Psoas muscle (tissue), 8 donors: ENCODE data around the gene SEMA7A. TPM values are rescaled to one million over a fixed set of nuclear protein-coding genes. Genes with fewer than 3 reads are reported as not detected.

Experiments
- ATAC-seq, 4 donors: fragments of 200-7000 bp; cut with Tn5 transposase; one replicate each; pipeline ENCODE4 v1.9.1; 2020; ENCODE audit warnings: moderate library complexity in 3 of 4, mild to moderate bottlenecking in 2 of 4
- DNase-seq, 2 donors: peaks; one replicate each; pipeline ENCODE4 v3.0.0-alpha.2; 2020
- H3K27ac ChIP-seq: fragments of 200-600 bp; one replicate; pipeline ENCODE4 v1.8.0; 2022
- H3K27me3 ChIP-seq, 3 donors: fragments of 200-600 bp in 1 of 3; one replicate each; pipeline versions ENCODE4 v1.6.1 to v1.8.0; 2013 to 2022; ENCODE audit warnings: low read length in 2 of 3, mild to moderate bottlenecking in 2 of 3, moderate library complexity in 1 of 3; ENCODE audit not compliant: insufficient read depth in 3 of 3
- H3K36me3 ChIP-seq, 2 donors: fragments of 200-600 bp in 1 of 2; one replicate each; pipeline versions ENCODE4 v1.6.1 to v1.8.0; 2013 to 2022; ENCODE audit warnings: low read depth in 1 of 2, mild to moderate bottlenecking in 1 of 2, moderate library complexity in 1 of 2; ENCODE audit not compliant: insufficient read depth in 1 of 2
- H3K4me1 ChIP-seq: fragments of 200-600 bp; one replicate; pipeline ENCODE4 v1.8.0; 2022
- H3K4me3 ChIP-seq: fragments of 200-600 bp; one replicate; pipeline ENCODE4 v1.8.0; 2022; ENCODE audit warnings: mild to moderate bottlenecking
- H3K9me3 ChIP-seq: fragments of 200-600 bp; one replicate; pipeline ENCODE4 v1.8.0; 2022
- WGBS, 3 donors: extraction: QIAGEN DNeasy Blood & Tissue Kit; methylation state at CpG; one replicate each; pipeline versions ENCODE4 v1.1.6 to v1.1.7; 2013; 5-methylcytosine and 5-hydroxymethylcytosine counted together
- intact Hi-C, 2 donors: fragments of 100-400 bp; cut with DNase I; formaldehyde crosslinking; loops; one replicate each; pipeline versions ENCODE4 v1.11.0 to v1.14.2; 2022
- polyA plus RNA-seq, 3 donors: library from polyadenylated mRNA; stranded (reverse); fragments of 200-250 nt; gene quantifications; one replicate each; pipeline ENCODE4 v1.2.3, GENCODE V29; 2013
- total RNA-seq, 4 donors: library from RNA; stranded (reverse); fragmentation: NEBNext Ultra II Directional in 2 of 4; extraction: Animal tissue kit (Norgen Biotek cat#: 25700) in 2 of 4; gene quantifications; one replicate each; pipeline versions ENCODE4 v1.2.1 to v1.2.4, GENCODE V29; 2021 to 2023
- TF ChIP-seq, protein P1 (sequence below): fragments of 200-600 bp; IDR thresholded peaks from one replicate; pipeline ENCODE4 v1.8.0; 2022; ENCODE audit warnings: antibody characterized with exemption
- donor health status: healthy with polysubstance abuse.
- donor health status: DM: no; HTN: no; CAD: no; lungs with moderate emphysema.
- donor health status: Bipolar disorder and iron deficiency.
- donor health status: healthy.
- donor health status: DM: yes; HTN: yes; CAD: no.
- donor health status: DM: no; HTN: no; CAD: no.
- donor health status: DM: no; HTN: no; CAD: no.
- donor health status: DM: yes; HTN: yes; CAD: no.

The SEMA7A gene
- total and polyA plus RNA-seq, 7 donors: 0.44 to 2.0 (median 1.2) TPM

DNA sequence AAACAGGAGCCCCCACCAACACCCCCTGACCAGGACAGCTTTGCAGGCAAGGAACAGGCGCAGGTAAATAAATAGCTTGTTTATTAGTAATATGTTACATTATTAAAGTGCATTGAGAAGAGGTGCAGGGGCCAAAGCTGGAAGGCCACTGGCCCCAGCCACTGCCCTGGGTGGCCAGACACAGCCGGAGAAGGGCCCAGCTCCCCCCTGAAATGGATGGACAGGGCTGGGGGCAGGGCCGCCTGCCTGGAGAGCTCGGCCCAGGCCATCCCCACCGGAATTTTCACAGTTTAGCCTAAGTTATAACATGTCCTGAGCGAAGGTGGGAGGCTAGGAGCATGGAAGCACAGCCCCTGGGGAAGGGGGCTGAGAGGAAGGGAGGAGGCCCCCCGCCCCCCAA is 24.5 kb downstream of the SEMA7A start:
- H3K27ac ChIP-seq: no peak overlapping the region
- no peaks in the 10 kb centered on the region for H3K4me1 ChIP-seq
- no peaks in the 10 kb centered on the region for H3K36me3 ChIP-seq
- ATAC-seq (no peak), DNase-seq (no peak)
- 68 to 84% (median 71%) methylated on average over 7 of the region's 7 CpGs for WGBS, 3 donors
- no peak overlapping the region for H3K4me3 ChIP-seq
- no peaks in the 10 kb centered on the region for H3K27me3 ChIP-seq
- TF ChIP-seq, protein P1, sequence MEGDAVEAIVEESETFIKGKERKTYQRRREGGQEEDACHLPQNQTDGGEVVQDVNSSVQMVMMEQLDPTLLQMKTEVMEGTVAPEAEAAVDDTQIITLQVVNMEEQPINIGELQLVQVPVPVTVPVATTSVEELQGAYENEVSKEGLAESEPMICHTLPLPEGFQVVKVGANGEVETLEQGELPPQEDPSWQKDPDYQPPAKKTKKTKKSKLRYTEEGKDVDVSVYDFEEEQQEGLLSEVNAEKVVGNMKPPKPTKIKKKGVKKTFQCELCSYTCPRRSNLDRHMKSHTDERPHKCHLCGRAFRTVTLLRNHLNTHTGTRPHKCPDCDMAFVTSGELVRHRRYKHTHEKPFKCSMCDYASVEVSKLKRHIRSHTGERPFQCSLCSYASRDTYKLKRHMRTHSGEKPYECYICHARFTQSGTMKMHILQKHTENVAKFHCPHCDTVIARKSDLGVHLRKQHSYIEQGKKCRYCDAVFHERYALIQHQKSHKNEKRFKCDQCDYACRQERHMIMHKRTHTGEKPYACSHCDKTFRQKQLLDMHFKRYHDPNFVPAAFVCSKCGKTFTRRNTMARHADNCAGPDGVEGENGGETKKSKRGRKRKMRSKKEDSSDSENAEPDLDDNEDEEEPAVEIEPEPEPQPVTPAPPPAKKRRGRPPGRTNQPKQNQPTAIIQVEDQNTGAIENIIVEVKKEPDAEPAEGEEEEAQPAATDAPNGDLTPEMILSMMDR: no peak
- intact Hi-C loops: no loop called here
- H3K9me3 ChIP-seq: no peaks in the 10 kb centered on the region

DNA sequence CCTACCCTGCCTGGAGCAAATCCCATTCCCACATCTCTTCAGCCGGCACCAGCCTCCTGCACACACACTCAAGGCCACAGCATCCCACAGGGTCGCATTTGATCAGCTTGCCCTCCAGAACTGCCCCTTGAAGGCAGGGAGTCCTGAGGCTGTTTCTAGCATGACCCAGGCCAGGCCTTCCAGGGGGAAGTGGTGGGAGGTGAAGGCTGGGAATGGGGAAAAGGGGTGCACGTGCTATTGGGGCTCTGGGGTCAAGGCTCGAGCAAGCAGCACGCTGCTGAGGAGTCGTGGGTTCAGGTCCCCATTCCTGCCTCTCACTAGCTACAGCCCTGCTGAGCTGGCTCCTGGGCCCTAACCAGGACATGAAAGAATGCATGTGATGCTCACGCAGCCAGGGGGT is 24.9 kb downstream of the SEMA7A start:
- Histone ChIP-seq H3K4me3 (no peak overlapping the region), H3K4me1 (no peaks in the 10 kb centered on the region), H3K9me3 (no peaks in the 10 kb centered on the region), H3K27me3 (no peaks in the 10 kb centered on the region), H3K27ac (no peak overlapping the region), H3K36me3 (no peaks in the 10 kb centered on the region)
- TF ChIP-seq, protein P1: no peak
- intact Hi-C loops: no loop called here
- DNase-seq (no peak), ATAC-seq (no peak)
- WGBS, 3 donors: 79 to 92% (median 84%) methylated on average over 7 of the region's 7 CpGs

DNA sequence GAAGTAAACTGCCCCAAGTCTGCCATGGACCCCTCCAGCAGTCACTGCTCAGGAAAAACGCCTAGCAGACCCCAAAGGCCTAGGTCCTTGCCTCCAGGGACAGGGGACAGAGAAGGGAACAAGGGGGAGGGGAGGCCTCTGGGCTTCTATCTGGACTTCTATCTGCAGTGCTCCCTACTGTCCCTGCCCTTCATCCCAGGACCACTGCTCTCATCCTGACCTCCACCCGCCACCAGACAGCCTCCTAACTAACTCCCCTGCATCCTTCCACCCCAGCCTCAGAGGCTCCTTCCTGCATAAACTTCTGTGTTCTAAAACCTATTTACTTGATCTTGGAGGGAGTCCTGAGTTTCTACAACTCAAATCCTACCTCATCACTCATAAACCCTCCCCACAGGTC is 25.4 kb downstream of the SEMA7A start:
- TF ChIP-seq, protein P1: no peak
- Histone ChIP-seq H3K4me3 (no peak overlapping the region), H3K4me1 (no peaks in the 10 kb centered on the region), H3K9me3 (no peaks in the 10 kb centered on the region), H3K36me3 (no peaks in the 10 kb centered on the region), H3K27ac (no peak overlapping the region), H3K27me3 (no peaks in the 10 kb centered on the region)
- 90 to 95% (median 90%) methylated on average over 2 of the region's 2 CpGs for WGBS, 3 donors
- DNase-seq (no peak), ATAC-seq (no peak)
- intact Hi-C loops: no loop called here

DNA sequence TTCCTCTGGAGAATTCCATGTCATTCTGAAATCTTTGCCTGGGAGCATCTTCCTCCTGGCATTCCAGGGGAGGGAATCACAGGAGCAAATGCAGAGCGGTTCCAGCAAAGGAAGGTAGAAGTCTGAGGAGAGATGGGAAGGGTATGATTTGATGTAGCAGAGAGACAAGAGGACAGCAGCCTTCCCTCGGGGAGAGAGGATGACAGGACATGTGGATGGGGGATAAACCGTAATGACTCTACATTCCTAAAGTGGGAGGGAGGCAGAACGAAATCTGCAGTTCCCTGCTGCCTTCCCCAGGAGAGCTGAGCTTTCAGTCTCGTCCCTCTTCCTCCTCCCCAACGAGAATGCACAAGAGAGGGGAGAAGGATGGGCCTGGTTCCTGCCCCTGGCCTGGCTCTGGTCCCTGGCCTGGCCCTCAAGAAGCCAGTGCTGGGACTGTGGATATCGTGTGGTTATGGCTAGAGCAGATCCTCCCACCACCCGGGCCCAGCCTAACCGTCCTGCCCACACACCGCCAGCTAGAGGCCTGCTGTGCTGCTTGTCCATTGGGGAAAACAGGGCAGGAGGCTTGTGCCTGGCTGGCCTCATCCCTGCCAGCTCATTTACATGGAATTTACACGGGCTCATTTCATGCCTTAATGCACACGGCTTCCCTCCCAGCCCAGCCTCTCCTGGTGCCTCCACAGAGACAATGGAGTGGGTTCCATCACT is 26.6 kb downstream of the SEMA7A start:
- 28 to 45% (median 30%) methylated on average over 11 to 12 of the region's 12 CpGs for WGBS, 3 donors
- intact Hi-C loops: no loop called here
- no peak overlapping the region for H3K27ac ChIP-seq
- H3K36me3 ChIP-seq: no peaks in the 10 kb centered on the region
- DNase-seq (no peak), ATAC-seq (no peak)
- H3K27me3 ChIP-seq: no peaks in the 10 kb centered on the region
- no peaks in the 10 kb centered on the region for H3K4me1 ChIP-seq
- no peaks in the 10 kb centered on the region for H3K9me3 ChIP-seq
- TF ChIP-seq, protein P1: no peak
- H3K4me3 ChIP-seq: no peak overlapping the region

DNA sequence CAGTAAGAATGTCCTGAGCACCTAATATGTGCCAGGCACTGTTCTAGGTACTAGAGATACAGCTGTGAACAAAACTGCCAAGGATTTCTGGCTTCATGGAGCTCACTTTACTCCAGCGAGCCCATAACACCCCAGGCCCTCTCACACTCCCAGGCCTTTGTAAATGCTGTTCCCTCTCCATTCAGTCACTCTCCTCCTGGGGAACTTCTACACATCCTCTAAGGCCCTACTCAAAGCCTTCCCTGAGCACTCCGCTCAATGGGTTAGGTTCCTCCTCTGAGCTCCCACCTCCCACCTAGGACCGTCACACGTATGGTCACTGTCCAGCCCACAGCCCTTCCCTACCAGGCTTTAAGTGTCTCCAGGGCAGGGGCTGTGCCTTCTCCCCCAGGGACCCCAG is 27.2 kb downstream of the SEMA7A start:
- no peak for ATAC-seq
- Histone ChIP-seq H3K4me3 (no peak overlapping the region), H3K9me3 (no peaks in the 10 kb centered on the region), H3K36me3 (no peaks in the 10 kb centered on the region), H3K4me1 (no peaks in the 10 kb centered on the region), H3K27ac (no peak overlapping the region), H3K27me3 (no peaks in the 10 kb centered on the region)
- intact Hi-C loops: no loop called here
- DNase-seq: no peak
- TF ChIP-seq, protein P1: no peak
- WGBS, 3 donors: 82 to 95% (median 91%) methylated on average over 4 of the region's 4 CpGs
